Middle frontal gyrus (tissue), 1 donor: ENCODE data around the gene RNF32.
"Not testable (repeated sequence)": the region's sequence is repeated elsewhere in the genome, so short reads cannot be mapped to it uniquely, and the experiment has no call there.

ENCODE experiments used
- DNase-seq: peaks from one replicate; pipeline ENCODE4 v3.0.0-alpha.2; 2015; ENCODE audit warnings: low spot score; ENCODE audit errors: extremely low spot score

Gene RNF32

DNA sequence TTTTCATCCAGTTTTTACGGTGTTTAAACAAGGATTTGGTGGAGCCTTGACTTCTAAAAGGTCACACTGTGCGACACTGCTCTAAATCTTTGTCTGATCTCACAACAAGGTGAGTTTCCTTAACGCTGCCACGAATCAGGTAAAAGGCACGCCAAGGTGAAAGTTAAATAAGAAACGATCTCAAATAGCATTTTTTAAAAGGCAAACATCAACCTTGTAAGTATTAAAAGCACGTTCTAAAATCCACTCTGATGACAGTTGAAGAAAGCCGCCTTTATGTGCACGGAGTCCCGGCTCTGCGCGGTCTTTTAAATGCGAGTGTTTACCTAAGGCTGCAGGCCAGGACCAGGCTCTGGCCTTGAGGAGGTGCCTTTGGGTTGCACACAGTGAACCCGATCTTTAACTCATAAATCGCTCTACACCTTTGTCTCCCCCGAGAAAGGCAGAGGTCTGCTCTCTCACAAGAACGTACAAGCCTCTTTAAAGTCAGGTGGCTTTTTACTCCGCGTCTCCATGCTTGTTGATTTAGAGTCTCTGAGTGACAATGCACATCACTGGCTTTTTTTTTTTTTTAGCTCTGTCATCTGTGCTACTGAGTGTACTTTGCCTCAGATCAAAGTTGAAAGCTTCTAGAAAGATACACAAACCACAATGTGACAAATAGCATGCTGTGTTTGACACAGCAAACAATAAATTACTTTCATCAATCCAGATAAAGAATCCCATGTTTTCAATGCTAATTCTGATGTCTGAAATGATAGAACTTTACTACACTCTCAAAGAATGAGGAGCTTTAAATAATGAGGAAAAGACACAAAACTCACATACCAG lies 25.9 kb upstream of the RNF32 start:
- DNase-seq: no peak

DNA sequence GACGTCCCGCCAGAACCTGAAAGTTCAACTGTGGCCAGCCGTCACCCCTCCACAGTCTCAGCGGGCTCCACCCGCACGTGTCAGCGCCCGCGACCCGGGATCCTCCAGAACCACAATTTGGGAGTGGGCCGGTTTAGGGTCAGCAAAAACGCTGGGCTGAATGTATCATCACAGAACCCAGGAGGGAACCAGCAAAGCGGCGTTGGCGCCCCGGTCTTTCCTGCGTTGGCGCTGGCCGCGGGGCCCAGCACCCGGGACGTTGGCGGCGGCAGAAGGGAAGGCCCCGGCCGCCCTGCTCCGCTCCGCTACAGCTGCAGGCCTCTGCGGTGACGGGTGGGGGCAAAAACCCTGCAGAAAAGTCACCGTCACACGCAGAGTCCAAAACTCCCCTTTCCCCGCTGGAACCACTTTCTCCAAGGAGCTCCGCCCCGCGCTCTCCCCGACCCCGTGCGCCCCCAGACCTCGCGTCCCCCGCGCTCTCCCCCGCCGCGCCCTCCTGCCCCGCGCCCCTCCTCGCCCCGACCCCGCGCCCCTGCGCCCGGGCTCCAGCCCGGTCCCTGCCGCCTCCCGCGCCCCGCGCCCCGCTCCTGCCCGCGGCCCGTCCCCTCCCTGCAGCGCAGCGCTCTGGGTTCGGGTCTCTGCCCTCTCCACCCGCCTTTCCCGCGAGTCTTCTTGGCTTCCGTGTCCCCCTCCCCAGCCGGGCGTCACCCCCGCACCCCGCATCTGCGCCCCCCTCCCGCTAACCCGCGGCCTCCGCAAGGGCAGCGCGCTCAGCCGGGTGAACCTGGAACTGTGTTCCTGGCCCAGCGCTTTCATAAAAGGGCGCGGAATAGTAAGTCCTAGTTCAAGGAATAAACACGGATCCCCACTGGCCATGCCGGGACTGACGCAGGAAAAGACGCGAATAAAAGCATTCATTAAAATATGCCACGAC lies 24.0 kb upstream of the RNF32 start:
- no peak for DNase-seq

DNA sequence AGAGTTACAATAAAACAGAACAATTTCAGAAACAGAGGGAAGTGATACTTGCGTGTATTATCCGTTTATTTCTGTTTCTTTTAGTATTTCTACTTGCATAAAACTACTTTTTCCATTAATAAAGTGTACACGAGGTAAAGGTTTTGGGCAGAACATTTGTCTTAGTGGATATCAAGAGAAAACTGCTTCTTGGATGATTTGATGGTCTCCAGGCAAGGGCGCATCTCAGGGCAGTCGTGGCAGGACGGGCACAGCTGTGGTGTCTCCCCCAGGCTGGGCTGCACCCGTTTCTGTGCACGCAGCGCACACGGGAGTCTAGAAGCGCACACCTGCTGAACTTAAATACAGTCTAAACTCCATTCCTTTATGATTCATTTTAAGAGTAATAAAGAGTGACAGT lies 23.4 kb upstream of the RNF32 start:
- DNase-seq: no peak

DNA sequence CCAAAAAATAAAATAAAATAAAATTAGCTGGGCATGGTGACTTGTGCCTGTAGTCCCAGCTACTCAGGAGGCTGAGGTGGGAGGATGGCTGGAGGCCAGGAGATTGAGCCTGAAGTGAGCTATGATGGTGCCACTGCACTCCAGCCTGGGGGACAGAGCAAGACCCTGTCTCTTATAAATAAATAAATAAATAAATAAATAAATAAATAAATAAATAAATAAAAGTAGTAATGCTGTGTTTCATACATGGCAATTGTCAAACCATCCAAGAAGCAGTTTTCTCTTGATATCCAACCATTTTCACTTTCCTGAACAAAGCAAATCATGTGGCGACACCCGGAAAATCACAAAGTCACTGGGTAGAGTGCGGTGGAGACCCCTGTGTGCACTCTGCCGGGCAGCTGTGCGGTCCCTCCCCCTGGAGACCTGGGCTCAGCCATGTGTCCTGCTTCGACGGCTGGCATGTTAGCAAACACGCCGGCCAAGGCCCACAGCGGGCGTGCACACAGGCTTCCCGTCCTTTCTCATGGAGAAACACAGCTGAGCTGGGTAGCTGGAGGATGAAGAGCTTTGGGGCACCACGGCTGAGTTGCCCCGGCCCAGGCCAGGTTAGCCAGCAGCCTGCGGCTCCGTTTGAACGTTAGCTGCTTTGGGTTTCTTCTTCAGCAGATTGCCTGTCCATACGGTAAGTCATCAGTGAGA lies 22.3 kb upstream of the RNF32 start:
- DNase-seq: no peak

DNA sequence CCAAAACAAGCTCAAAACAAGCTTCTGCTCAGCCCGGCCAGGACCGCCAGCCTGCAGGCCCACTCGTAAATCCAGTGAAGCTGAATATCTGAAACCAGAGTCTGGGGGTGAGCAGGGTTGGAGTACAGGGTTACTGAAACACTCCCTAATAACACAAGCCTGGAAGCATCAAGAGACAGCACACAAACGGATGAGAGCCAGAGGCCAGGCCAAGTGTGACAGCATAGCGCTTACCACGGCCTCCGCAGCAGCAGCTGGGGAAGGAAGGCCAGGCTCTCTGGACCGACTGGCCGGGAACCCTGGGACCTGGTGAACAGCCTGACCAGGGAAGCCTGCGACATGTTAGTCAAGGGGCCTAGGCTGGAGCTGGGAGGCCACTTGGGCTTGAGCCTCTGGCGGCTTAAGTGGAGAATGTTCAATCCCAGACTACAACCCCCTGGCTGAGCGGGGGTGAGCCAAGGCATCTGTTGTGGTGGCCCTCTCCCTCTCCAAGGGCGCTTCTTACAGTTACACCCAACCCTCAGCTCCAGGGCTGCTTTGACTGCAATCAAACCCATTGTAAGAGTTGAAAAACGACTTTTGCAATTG lies 21.7 kb upstream of the RNF32 start:
- DNase-seq: no peak

DNA sequence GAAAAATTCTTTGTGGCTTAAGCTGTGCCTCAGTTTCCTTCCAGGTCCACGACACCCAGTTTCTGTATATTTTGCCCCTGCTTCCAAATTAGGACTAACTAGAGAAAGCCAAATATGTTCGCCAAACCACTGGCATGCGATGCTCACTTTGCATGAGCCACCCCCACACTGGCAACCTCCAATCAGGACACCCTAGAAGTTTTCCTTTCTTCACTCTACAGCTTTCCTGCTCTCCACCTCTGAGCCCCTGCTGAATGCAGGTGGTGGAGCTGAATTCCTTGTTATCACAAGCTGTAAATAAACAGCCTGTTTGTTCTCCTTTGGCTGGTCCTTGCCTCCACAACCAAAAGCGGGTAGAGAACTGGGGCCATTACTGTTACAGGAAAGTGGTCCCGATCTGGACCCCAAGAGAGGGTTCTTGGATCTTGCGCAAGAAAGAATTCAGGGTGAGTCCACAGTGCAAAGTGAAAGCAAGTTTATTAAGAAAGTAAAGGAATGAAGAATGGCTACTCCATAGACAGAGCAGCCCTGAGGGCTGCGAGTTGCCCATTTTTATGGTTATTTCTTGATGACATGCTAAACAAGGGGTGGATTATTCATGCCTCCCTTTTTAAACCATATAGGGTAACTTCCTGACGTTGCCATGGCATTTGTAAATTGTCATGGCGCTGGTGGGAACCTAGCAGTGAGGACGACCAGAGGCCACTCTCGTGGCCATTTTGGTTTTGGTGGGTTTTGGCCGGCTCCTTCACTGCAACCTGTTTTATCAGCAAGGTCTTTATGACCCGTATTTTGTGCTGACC lies 20.9 kb upstream of the RNF32 start:
- not testable (repeated sequence) for DNase-seq

- no peak for DNase-seq
These were observed 20.3 kb upstream of the RNF32 start for GRCh38 chr7:156620291-156620675.

DNA sequence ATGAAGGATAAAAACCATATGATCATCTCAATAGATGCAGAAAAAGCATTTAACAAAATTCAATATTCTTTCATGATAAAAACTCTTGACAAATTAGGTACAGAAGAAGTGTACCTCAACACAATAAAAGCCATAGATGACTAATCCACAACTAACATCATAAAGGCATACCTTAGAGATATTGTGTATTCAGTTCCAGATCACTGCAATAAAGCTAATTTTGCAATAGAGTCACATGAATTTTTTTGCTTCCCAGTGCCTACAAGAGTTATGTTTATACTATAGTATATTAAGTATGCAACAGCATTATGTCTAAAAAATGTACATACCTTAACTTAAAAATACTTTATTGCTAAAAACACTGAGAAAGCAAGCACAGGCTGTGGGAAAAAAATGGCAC lies 18.9 kb upstream of the RNF32 start:
- no peak for DNase-seq

DNA sequence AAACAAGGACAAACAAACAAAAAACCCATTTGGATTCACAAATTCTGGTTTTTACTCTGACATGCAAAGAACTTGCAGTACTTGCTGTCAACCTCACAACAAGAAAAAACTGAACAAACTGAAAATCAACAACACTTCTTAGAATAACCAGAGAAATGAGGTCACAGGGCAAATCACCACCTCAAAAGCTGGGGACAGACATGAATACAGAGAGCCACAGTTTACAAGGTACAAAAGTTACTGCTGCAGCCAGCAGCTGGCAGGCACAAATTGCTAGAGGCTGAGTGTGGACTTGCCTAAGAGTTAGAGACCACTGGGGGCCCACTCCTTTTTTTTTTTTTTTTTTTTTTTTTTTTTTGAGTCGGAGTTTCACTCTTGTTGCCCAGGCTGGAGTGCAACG lies 15.0 kb upstream of the RNF32 start:
- DNase-seq: no peak

DNA sequence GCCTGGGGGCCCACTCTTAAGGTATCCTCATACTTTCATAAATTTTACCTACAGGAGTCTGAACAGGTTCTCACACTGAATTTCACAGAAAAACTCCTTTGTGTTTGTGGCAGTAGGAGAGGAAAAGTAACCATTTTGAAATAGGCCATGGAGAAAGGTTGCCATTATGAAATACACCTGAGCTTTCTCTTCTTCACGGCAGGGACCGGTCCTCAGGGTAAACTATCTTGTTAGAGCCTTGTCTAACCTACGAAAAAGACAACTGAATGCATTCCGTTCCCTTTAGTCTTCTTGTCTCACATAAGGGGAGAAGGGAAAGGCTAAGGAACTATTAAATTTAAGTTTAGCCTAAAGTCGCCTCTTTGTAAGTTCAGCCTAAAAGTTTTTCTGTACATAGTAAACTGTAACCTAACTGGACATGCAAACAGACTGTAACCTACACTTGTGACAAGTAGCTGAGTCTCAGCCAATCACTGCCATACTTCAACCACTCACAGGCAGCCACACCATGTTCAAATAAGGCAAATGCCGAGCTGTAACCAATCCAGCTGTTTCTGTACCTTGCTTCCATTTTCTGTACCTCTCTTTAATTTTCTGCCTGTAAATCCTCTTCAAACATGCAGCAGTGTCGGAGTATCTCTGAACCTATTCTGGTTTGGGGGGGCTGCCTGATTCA lies 14.2 kb upstream of the RNF32 start:
- no peak for DNase-seq

DNA sequence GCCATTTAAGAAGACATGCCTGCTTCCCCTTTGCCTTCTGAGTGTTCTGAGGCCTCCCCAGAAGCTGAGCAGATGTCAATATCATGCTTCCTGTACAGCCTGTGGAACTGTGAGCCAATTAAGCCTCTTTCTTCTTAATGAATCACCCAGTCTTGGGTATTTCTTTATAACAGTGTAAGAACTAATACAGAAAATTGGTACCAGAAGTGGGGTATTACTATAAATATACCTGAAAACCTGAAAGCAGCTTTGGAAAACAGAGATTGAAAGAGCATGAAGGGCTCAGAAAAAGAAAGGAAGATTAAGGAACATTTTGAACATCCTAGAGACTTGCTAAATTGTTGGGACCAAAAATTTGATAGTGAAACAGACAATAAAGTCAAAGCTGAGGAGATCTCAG lies 12.0 kb upstream of the RNF32 start:
- DNase-seq: no peak

- DNase-seq: no peak
These were observed 10.7 kb upstream of the RNF32 start for GRCh38 chr7:156629873-156630272.

DNA sequence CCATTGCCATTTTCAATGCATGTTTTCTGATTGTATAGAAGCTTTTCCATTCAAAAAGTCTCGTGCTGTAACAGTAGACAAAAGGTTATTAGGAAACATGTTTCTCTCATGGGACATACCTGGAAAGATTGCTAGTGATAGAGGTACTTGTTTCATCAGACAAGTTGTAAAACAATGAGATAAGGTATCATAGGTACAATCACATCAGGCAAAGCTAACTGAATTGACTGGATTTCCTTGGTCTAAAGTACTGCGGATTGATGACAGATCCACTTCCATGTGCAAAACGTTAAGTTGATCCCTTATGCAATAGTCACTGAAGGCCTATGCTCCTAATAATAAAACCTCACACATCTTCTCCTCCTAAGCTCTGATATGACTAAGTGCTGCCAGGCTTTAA lies 6.5 kb upstream of the RNF32 start:
- no peak for DNase-seq

- DNase-seq: no peak
These were observed 4.8 kb upstream of the RNF32 start for GRCh38 chr7:156635529-156636385.

DNA sequence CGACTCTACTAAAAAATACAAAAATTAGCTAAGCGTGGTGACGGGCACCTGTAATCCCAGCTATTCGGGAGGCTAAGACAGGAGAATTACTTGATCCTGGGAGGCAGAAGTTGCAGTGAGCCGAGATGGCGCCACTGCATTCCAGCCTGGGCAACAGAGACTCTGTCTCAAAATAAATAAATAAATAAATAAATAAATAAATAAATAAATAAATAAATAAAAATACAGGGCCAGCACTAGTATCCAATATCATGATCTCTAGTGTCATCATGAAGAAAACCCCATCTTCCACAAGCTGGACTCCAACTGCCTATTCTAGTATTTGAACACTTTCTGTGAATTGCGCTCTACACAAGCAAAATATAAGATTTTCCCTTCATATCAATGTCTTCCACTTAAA lies 3.5 kb upstream of the RNF32 start:
- DNase-seq: not testable (repeated sequence)

GRCh38 chr7:156638443-156639077 lies 2.0 kb upstream of the RNF32 start:
- no peak for DNase-seq

GRCh38 chr7:156639426-156640256 lies 933 bp upstream of the RNF32 start:
- DNase-seq: no peak
